GM21619 (cell line): ENCODE measurements around the gene NRL.

ENCODE experiments used
- ATAC-seq: cut with Tn5 transposase; IDR thresholded peaks from one replicate; pipeline ENCODE4 v1.9.1; 2021; ENCODE audit not compliant: unreplicated experiment

Gene NRL

GRCh38 chr14:24145219-24145618, 30.5 kb upstream of the NRL start:
- ATAC-seq = no peak

- ATAC-seq = no peak
These were observed 29.7 kb upstream of the NRL start for GRCh38 chr14:24144451-24144850.

- no peak for ATAC-seq
These were observed 28.8 kb upstream of the NRL start for GRCh38 chr14:24143511-24143910.

- peak; percentile 80 for ATAC-seq
These were observed 26.5 kb upstream of the NRL start, which contains the start of gene EMC9 for GRCh38 chr14:24141097-24141880. Gene EMC9, minus strand, starts transcription at chr14:24141591. Its CDS starts 287 bp downstream, at chr14:24141304.

GRCh38 chr14:24139272-24139934, 24.7 kb upstream of the NRL start:
- ATAC-seq = no peak

- ATAC-seq = no peak
These were observed 23.9 kb upstream of the NRL start for GRCh38 chr14:24138396-24139271.

GRCh38 chr14:24137529-24138395, 23.0 kb upstream of the NRL start:
- ATAC-seq = no peak

GRCh38 chr14:24136684-24137528, 22.2 kb upstream of the NRL start:
- ATAC-seq = no peak

GRCh38 chr14:24135834-24136683, 21.3 kb upstream of the NRL start, which contains the start of gene PSME1:
Gene PSME1, plus strand, starts transcription at chr14:24136194. Its CDS starts 69 bp downstream, at chr14:24136263.
- peak; percentile 79 for ATAC-seq

GRCh38 chr14:24135584-24135833, 20.8 kb upstream of the NRL start:
- peak; percentile 4 for ATAC-seq

- ATAC-seq = no peak
These were observed 19.0 kb upstream of the NRL start for GRCh38 chr14:24133735-24134134.

- no peak for ATAC-seq
These were observed 18.2 kb upstream of the NRL start for GRCh38 chr14:24132976-24133375.

GRCh38 chr14:24132061-24132685, 17.4 kb upstream of the NRL start:
- ATAC-seq = no peak

GRCh38 chr14:24131549-24131966, 16.8 kb upstream of the NRL start:
- ATAC-seq = no peak

- ATAC-seq = no peak
These were observed 16.2 kb upstream of the NRL start for GRCh38 chr14:24130717-24131548.

- ATAC-seq = no peak
These were observed 15.6 kb upstream of the NRL start, which contains the start of gene FITM1 for GRCh38 chr14:24130380-24130716. Gene FITM1, plus strand, starts transcription at chr14:24130659. Its CDS starts 905 bp downstream, at chr14:24131564.

- no peak for ATAC-seq
These were observed 14.8 kb upstream of the NRL start for GRCh38 chr14:24129410-24129998.
